ENCODE data around the gene CSRP1.

Gene CSRP1

GRCh38 chr1:201518071-201518470 lies 11.1 kb upstream of the CSRP1 start:
- no peak for DNase-seq (ENCODE audit: low read depth)
- no peak for TF ChIP-seq CTCF (IDR thresholded peaks at IDR 0.05; ENCODE audit: insufficient read depth, low read depth, low read length, missing control alignments)
- H3K4me3 ChIP-seq (ENCODE audit: low read depth, low read length): no peak overlapping the region

DNA sequence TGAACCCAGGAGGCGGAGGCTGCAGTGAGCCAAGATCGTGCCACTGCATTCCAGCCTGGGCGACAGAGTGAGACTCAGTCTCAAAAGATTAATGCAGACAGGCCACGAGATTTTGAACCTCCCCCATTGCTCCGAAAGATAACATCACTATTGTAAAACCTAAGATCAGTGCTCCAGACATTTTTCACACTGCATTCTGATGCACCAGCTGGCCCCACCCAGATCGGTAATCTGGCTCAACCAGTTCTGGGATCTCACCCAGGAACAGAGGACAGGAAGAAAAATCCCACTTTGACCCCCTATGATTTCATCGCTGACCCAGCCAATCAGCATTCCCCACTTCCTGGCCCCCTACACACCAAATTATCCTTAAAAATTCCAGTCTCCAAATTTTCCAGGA lies 10.7 kb upstream of the CSRP1 start:
- DNase-seq (ENCODE audit: low read depth): no peak
- no peak for TF ChIP-seq CTCF (IDR thresholded peaks at IDR 0.05; ENCODE audit: insufficient read depth, low read depth, low read length, missing control alignments)
- no peak overlapping the region for H3K4me3 ChIP-seq (ENCODE audit: low read depth, low read length)

GRCh38 chr1:201516511-201517127 lies 9.7 kb upstream of the CSRP1 start:
- TF ChIP-seq CTCF (IDR thresholded peaks at IDR 0.05; ENCODE audit: insufficient read depth, low read depth, low read length, missing control alignments): no peak
- H3K4me3 ChIP-seq (ENCODE audit: low read depth, low read length): no peak overlapping the region
- no peak for DNase-seq (ENCODE audit: low read depth)

GRCh38 chr1:201515895-201516294 lies 9.0 kb upstream of the CSRP1 start:
- no peak overlapping the region for H3K4me3 ChIP-seq (ENCODE audit: low read depth, low read length)
- no peak for DNase-seq (ENCODE audit: low read depth)
- TF ChIP-seq CTCF (IDR thresholded peaks at IDR 0.05; ENCODE audit: insufficient read depth, low read depth, low read length, missing control alignments): no peak

GRCh38 chr1:201515062-201515750 lies 8.3 kb upstream of the CSRP1 start:
- no peak overlapping the region for H3K4me3 ChIP-seq (ENCODE audit: low read depth, low read length)
- DNase-seq (ENCODE audit: low read depth): no peak
- TF ChIP-seq CTCF (IDR thresholded peaks at IDR 0.05; ENCODE audit: insufficient read depth, low read depth, low read length, missing control alignments): no peak

DNA sequence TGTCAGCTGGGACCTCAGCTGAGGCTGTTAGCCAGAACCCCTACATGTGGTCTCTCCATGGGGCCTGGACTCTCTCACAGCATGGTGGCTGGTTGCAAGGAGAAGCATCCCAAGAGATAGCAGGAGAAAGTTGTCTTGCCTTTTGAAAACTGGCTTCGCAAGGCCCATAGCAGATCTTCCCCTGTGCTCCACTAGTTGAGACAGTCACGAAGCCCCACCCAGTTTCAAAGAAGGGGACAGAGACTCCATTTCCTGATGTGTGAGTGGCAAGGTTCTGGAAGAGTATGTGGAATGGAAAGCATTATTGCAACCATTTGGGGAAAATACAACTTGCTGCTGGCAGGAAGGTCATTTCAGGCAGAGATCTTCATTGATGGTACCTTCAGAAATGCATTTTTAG lies 7.5 kb upstream of the CSRP1 start:
- H3K4me3 ChIP-seq (ENCODE audit: low read depth, low read length): no peak overlapping the region
- DNase-seq (ENCODE audit: low read depth): no peak
- TF ChIP-seq CTCF (IDR thresholded peaks at IDR 0.05; ENCODE audit: insufficient read depth, low read depth, low read length, missing control alignments): no peak

All from GM12865 (cell line).